ENCODE measurements around the gene CFAP126.

DNA sequence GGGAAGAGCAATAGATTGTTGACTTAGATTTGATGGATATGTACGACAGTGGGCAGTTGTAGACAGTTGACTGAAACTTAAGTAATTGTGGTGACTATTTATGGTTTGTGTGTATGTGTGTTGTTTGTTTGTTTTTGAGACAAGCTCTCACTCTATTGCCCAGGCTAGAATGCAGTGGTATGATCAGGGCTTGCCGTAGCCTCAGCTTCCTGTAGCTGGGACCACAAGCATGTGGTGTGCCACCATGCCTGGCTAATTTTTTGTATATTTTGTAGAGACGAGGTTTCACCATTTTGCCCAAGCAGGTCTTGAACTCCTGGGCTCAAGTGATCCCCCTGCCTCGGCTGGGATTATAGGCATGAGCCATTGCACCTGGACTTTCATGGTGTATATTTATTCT is 43.7 kb downstream of the CFAP126 start:
- TF ChIP-seq, protein P1, sequence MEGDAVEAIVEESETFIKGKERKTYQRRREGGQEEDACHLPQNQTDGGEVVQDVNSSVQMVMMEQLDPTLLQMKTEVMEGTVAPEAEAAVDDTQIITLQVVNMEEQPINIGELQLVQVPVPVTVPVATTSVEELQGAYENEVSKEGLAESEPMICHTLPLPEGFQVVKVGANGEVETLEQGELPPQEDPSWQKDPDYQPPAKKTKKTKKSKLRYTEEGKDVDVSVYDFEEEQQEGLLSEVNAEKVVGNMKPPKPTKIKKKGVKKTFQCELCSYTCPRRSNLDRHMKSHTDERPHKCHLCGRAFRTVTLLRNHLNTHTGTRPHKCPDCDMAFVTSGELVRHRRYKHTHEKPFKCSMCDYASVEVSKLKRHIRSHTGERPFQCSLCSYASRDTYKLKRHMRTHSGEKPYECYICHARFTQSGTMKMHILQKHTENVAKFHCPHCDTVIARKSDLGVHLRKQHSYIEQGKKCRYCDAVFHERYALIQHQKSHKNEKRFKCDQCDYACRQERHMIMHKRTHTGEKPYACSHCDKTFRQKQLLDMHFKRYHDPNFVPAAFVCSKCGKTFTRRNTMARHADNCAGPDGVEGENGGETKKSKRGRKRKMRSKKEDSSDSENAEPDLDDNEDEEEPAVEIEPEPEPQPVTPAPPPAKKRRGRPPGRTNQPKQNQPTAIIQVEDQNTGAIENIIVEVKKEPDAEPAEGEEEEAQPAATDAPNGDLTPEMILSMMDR (IDR thresholded peaks at IDR 0.05; ENCODE audit: borderline replicate concordance, extremely low read depth, low read length, poor library complexity, severe bottlenecking) = no peak
- TF ChIP-seq EZH2 (IDR thresholded peaks at IDR 0.05; ENCODE audit: borderline replicate concordance, low read depth, low read length, severe bottlenecking) = no peak
